Activated CD8-positive, alpha-beta T cell treated with anti-CD3 and anti-CD28 coated beads for 36 hours (primary cell): Measurements from ENCODE around the gene PTAFR. TPM values are rescaled to one million over a fixed set of nuclear protein-coding genes. Genes with fewer than 3 reads are reported as not detected.

Experiments used
- ATAC-seq: fragments of 200-7000 bp; cut with Tn5 transposase; one replicate; pipeline ENCODE4 v1.10.0; 2021; ENCODE audit warnings: mild to moderate bottlenecking, moderate library complexity
- CTCF ChIA-PET: fragments of 350-600 bp; sonication (Branson Sonifier 250); formaldehyde crosslinking; loops from one replicate; lab custom pipeline; 2021; ENCODE audit warnings: antibody characterized with exemption; lab: Charles Lee
- POLR2A ChIA-PET: fragments of 350-600 bp; sonication (Branson Sonifier 250); formaldehyde crosslinking; loops from one replicate; lab custom pipeline; 2021; ENCODE audit warnings: antibody characterized with exemption; lab: Charles Lee
- DNase-seq: peaks from one replicate; pipeline ENCODE4 v3.0.0-alpha.2; 2020
- H3K27ac Mint-ChIP-seq: one replicate; pipeline ENCODE4 v1.8.0; 2021; ENCODE audit warnings: mild to moderate bottlenecking, mixed read lengths
- H3K27me3 Mint-ChIP-seq: one replicate; pipeline ENCODE4 v1.8.0; 2021; ENCODE audit warnings: mixed read lengths
- H3K36me3 Mint-ChIP-seq: one replicate; pipeline ENCODE4 v1.8.0; 2021; ENCODE audit warnings: low read depth, mixed read lengths
- H3K4me1 Mint-ChIP-seq: one replicate; pipeline ENCODE4 v1.8.0; 2021; ENCODE audit warnings: low read depth, mixed read lengths
- H3K4me3 Mint-ChIP-seq: one replicate; pipeline ENCODE4 v1.8.0; 2021; ENCODE audit warnings: mild to moderate bottlenecking, moderate library complexity, mixed read lengths
- H3K9me3 Mint-ChIP-seq: one replicate; pipeline ENCODE4 v1.8.0; 2021; ENCODE audit warnings: mixed read lengths
- intact Hi-C: fragments of 100-400 bp; cut with micrococcal nuclease; formaldehyde crosslinking; loops from one replicate; pipeline ENCODE4 v1.10.0; 2022
- total RNA-seq, 2 experiments: library from RNA; stranded (reverse); gene quantifications; one replicate each; pipeline ENCODE4 v1.2.3, GENCODE V29; 2021
- TF ChIP-seq, protein P1 (sequence below): fragments of 200-600 bp; IDR thresholded peaks from one replicate; pipeline ENCODE4 v1.8.0; 2022; ENCODE audit warnings: antibody characterized with exemption, mild to moderate bottlenecking

Gene PTAFR
- total RNA-seq, 2 experiments from 2014 or later: 0.16 to 0.25 TPM

DNA sequence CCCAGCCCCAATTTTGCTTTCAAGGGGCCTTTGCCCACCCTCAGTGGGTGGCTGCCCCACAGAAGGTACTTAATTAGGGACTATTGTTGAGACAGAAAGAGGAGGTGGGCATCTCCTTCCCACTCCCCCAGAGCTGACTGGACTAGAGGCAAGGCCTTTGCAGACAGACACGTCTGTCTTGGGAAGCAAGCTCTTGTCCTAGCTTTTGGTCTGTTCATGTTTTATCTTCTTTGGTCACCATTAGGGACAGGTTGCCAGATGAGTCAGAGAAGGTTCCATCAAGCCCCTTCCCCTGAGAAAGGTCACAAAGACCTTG, 27.7 kb downstream of the PTAFR start:
- Mint-ChIP-seq H3K9me3 (no peaks in the 10 kb centered on the region), H3K4me1 (peaks cover 11% of the 10 kb centered on the region), H3K27me3 (no peaks in the 10 kb centered on the region), H3K4me3 (no peak overlapping the region), H3K27ac (no peak overlapping the region), H3K36me3 (peaks cover 3% of the 10 kb centered on the region)
- ChIA-PET CTCF (interaction anchor here (1.0 kb wide), 1 partner anchor 39 kb away, joined by 3 read pairs; no protein-coding TSS in a partner anchor), POLR2A (interaction anchor here (1.6 kb wide), 1 partner anchor 36 kb away, joined by 5 read pairs; no protein-coding TSS in a partner anchor)
- DNase-seq: no peak
- TF ChIP-seq, protein P1, sequence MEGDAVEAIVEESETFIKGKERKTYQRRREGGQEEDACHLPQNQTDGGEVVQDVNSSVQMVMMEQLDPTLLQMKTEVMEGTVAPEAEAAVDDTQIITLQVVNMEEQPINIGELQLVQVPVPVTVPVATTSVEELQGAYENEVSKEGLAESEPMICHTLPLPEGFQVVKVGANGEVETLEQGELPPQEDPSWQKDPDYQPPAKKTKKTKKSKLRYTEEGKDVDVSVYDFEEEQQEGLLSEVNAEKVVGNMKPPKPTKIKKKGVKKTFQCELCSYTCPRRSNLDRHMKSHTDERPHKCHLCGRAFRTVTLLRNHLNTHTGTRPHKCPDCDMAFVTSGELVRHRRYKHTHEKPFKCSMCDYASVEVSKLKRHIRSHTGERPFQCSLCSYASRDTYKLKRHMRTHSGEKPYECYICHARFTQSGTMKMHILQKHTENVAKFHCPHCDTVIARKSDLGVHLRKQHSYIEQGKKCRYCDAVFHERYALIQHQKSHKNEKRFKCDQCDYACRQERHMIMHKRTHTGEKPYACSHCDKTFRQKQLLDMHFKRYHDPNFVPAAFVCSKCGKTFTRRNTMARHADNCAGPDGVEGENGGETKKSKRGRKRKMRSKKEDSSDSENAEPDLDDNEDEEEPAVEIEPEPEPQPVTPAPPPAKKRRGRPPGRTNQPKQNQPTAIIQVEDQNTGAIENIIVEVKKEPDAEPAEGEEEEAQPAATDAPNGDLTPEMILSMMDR: no peak
- ATAC-seq: no peak
- intact Hi-C loops: no loop called here

DNA sequence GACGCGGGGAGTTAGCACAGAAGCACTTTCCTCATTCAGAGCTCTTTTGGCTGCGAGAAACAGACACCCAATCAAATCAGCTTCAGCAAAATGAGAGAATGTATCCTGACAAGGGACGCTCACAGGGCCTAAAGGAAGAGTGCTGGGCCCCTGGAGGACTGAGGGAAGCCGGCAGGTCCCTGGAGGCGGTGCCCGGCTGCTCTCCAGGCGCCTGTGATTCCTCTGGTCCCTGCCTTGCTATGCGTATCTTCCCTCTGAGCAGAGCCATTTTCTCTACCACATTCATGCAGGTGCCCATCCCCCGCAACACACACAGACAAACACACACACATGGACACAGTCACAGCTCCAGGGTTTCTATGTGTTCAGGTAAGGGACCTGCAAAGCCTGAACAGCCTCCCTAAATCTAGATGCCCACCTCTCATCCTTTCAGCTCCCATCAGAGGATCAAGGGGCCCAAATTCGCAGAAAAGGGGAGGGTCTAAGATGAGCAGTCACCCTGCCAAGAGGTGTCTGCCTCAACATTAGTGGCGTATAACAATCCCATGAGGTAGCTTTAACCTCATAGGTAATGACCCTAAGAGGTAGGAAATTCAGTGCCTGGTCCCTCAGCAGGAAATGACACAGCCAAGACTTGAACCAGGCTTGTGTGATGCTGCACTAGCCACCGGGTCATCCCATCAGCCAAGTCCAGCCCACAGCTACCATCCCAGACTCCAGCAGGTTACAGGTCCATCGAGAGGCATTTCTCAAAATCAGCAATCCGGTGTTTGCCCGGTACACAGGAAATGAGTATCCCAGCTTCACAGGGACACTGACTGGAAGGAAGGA, 29.0 kb downstream of the PTAFR start:
- Mint-ChIP-seq H3K4me1 (peaks cover 16% of the 10 kb centered on the region), H3K27me3 (no peaks in the 10 kb centered on the region), H3K27ac (no peak overlapping the region), H3K4me3 (no peak overlapping the region), H3K9me3 (no peaks in the 10 kb centered on the region), H3K36me3 (peaks cover 3% of the 10 kb centered on the region)
- ATAC-seq: no peak
- ChIA-PET CTCF (no interaction called here), POLR2A (interaction anchor here (0.6 to 1.6 kb wide), 3 partner anchors 10 to 46 kb away, joined by 3 to 4 read pairs (median 4); no protein-coding TSS in a partner anchor)
- TF ChIP-seq, protein P1: no peak
- intact Hi-C loops: no loop called here
- DNase-seq: no peak

DNA sequence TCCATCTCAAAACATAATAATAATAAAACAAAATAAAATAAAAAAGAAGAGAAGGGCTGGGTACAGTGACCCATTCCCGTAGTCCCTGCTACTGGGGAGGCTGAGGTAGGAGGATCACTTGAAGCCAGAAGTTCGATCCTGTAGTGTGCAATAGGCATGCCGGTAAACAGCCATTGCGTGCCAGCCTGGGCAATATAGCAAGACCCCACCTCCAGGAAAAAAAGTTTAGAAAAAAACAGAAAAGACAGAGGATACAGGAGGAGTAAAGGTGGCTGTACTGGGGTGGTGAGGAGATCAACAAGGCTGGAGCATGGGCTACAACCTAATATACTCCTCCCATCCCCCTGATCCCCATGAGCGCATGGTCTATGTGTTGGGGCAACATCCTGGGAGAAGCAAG, 30.8 kb downstream of the PTAFR start:
- POLR2A ChIA-PET: no interaction called here
- CTCF ChIA-PET: interaction anchor here (2.4 kb wide), 1 partner anchor 63 kb away, joined by 7 read pairs; no protein-coding TSS in a partner anchor
- intact Hi-C loops: no loop called here
- peaks cover 16% of the 10 kb centered on the region for H3K4me1 Mint-ChIP-seq
- H3K4me3 Mint-ChIP-seq: no peak overlapping the region
- no peak for DNase-seq
- TF ChIP-seq, protein P1: no peak
- no peaks in the 10 kb centered on the region for H3K9me3 Mint-ChIP-seq
- no peak for ATAC-seq
- H3K27me3 Mint-ChIP-seq: no peaks in the 10 kb centered on the region
- H3K27ac Mint-ChIP-seq: no peak overlapping the region
- peaks cover 3% of the 10 kb centered on the region for H3K36me3 Mint-ChIP-seq

DNA sequence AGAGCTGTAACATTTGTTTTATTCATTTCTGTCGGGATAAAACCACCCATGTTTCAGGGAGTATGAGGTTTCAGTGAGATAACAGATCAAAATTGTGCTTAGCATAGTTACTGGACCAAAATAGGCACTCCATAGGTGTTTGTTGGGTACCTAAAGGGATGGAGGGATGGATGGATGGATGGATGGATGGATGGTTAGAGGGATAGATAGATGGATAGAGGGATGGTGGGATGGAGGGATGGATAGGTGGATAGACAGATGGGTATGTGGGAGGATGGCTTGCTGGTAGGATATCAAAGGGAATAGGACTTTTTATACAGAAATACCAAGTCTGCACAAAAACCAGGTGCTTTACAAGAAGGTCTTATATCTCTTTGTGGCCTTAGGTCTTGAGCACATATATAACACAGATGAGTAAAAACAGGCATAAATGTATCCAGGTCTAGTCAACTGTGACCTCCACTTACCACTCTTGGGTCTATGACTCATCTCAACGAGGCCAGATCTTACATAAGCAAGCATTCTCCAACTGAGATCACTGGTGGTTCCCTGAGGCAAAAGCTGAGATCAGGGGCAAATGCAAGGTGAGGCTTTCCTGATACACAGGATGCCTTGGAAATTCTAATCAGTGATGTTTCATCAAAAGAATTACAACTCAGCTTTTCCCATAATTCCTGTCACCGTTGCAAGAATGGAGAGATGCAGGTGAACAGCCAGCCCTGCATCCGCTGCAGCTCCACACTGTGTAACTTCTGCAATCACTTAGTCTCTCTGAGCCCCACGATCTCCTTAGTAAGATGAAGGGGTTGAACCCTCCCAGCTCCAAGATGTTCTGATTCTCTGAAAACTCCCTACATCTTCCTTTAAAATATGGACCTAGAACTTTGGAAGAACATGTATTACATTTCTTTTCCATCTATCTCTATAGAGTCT, 32.0 kb downstream of the PTAFR start:
- ChIA-PET POLR2A (interaction anchor here (0.8 to 2.1 kb wide), 6 partner anchors 17 to 56 kb away, joined by 3 to 9 read pairs (median 5); partner anchors contain the start of gene EYA3), CTCF (interaction anchor here (1.1 to 2.4 kb wide), 4 partner anchors 24 to 287 kb away, joined by 3 to 7 read pairs (median 4); partner anchors contain the start of gene EYA3)
- DNase-seq (peak; percentile 70), ATAC-seq (peak; percentile 96)
- TF ChIP-seq, protein P1: no peak
- no peaks in the 10 kb centered on the region for H3K9me3 Mint-ChIP-seq
- H3K4me1 Mint-ChIP-seq: peaks cover 16% of the 10 kb centered on the region
- H3K27me3 Mint-ChIP-seq: peaks cover 3% of the 10 kb centered on the region
- H3K27ac Mint-ChIP-seq: peak overlapping the region; percentile 16
- intact Hi-C loops: no loop called here
- H3K36me3 Mint-ChIP-seq: no peaks in the 10 kb centered on the region
- H3K4me3 Mint-ChIP-seq: no peak overlapping the region
